HepG2 (cell line): ENCODE data around the gene CD6. TPM values are rescaled to one million over a fixed set of nuclear protein-coding genes. Genes with fewer than 3 reads are reported as not detected.

ENCODE experiments used
- ATAC-seq: fragments of 200-7000 bp; cut with Tn5 transposase; 3 replicates; pipeline ENCODE4 v1.9.1; 2020; ENCODE audit warnings: mild to moderate bottlenecking, moderate library complexity
- BruUV-seq: library from RNA; stranded (reverse); fragments of 400-500 nt; replicated peaks from 2 replicates; lab custom pipeline; 2021; lab: Mats Ljungman, UMichigan
- CTCF ChIA-PET: fragments of 300-600 bp; formaldehyde crosslinking; extraction: SDS; loops from one replicate; lab custom pipeline; 2021; ENCODE audit warnings: low total read pairs, inconsistent platforms, low intra/inter-chr PET ratio; lab: Yijun Ruan, JAX
- POLR2A ChIA-PET: fragments of 350-600 bp; sonication (Branson Sonifier 250); formaldehyde crosslinking; loops from one replicate; lab custom pipeline; 2020; ENCODE audit warnings: antibody characterized with exemption, inconsistent platforms; lab: Yijun Ruan, JAX
- DNase-seq: peaks from one replicate; pipeline ENCODE4 v3.0.0-alpha.2; 2015; ENCODE audit warnings: low spot score
- FAIRE-seq: peaks from 3 replicates; lab custom pipeline; 2011; peaks lifted over from hg19 to GRCh38; lab: Jason Lieb, UNC
- H2AFZ ChIP-seq: one replicate; pipeline ENCODE4 v1.6.1; 2011; ENCODE audit warnings: low read length, inconsistent platforms
- H3K27ac ChIP-seq: fragments of 300-600 bp; 3 replicates; pipeline ENCODE4 v1.8.0; 2011; ENCODE audit warnings: mixed run types, mild to moderate bottlenecking, mixed read lengths, low read length, inconsistent platforms; ENCODE audit not compliant: insufficient read depth; ENCODE audit errors: extremely low read length
- H3K27me3 ChIP-seq, 2 experiments: fragments of 200-600 bp in 1 of 2; 2 replicates in 1 of 2; 3 replicates in 1 of 2; pipeline versions ENCODE4 v1.6.0 to v1.8.0; 2011; ENCODE audit warnings: low read length in 2 of 2, mild to moderate bottlenecking in 2 of 2, moderate library complexity in 2 of 2, inconsistent platforms in 1 of 2; ENCODE audit not compliant: insufficient read depth in 2 of 2, control insufficient read depth in 1 of 2
- H3K36me3 ChIP-seq, 2 experiments: fragments of 200-600 bp in 1 of 2; replicated peaks in 1 of 2; 2 replicates in 1 of 2; 3 replicates in 1 of 2; pipeline versions ENCODE4 v1.5.1 to v1.8.0; 2011; ENCODE audit warnings: low read length in 2 of 2, inconsistent platforms in 1 of 2; ENCODE audit not compliant: insufficient read depth in 2 of 2, control insufficient read depth in 1 of 2
- H3K4me1 ChIP-seq: 2 replicates; pipeline ENCODE4 v1.5.1; 2012; ENCODE audit warnings: low read length, inconsistent platforms; ENCODE audit not compliant: insufficient read depth
- H3K4me2 ChIP-seq: 2 replicates; pipeline ENCODE4 v1.6.0; 2011; ENCODE audit warnings: low read depth, low read length, inconsistent platforms
- H3K4me3 ChIP-seq, 3 experiments: fragments of 200-600 bp in 1 of 3; sonication (generic), shearing (Covaris generic) in 1 of 3; replicated peaks in 1 of 3; 2 replicates each; pipeline ENCODE4 v1.5.1; 2011 to 2016; ENCODE audit warnings: low read length in 3 of 3, inconsistent platforms in 2 of 3, low read depth in 2 of 3, mild to moderate bottlenecking in 2 of 3, control low read depth in 1 of 3, mixed read lengths in 1 of 3; ENCODE audit not compliant: insufficient read depth in 1 of 3
- H3K79me2 ChIP-seq: one replicate; pipeline ENCODE4 v1.6.1; 2011; ENCODE audit warnings: low read length, inconsistent platforms; ENCODE audit not compliant: insufficient read depth
- H3K9ac ChIP-seq: 2 replicates; pipeline ENCODE4 v1.6.0; 2011; ENCODE audit warnings: mild to moderate bottlenecking, low read depth, low read length, inconsistent platforms; ENCODE audit not compliant: insufficient read depth
- H3K9me3 ChIP-seq: 2 replicates; pipeline ENCODE4 v1.5.1; 2012; ENCODE audit warnings: mild to moderate bottlenecking, low read length
- H4K20me1 ChIP-seq: 2 replicates; pipeline ENCODE4 v1.6.0; 2011; ENCODE audit warnings: inconsistent platforms, mild to moderate bottlenecking, low read length, moderate library complexity; ENCODE audit not compliant: insufficient read depth
- ARNT2 ChIP-seq: sonication (generic); formaldehyde crosslinking; IDR thresholded peaks from 2 replicates; pipeline ENCODE4 v1.8.0; 2022; ENCODE audit warnings: mild to moderate bottlenecking, low read depth, missing genetic modification reagents, moderate library complexity
- HIVEP1 ChIP-seq: sonication (generic); formaldehyde crosslinking; IDR thresholded peaks from 2 replicates; pipeline ENCODE4 v1.4.0; 2020; ENCODE audit warnings: mild to moderate bottlenecking, missing genetic modification reagents
- HNRNPUL1 ChIP-seq: fragments of 200-400 bp; formaldehyde crosslinking; IDR thresholded peaks from 2 replicates; pipeline ENCODE4 v1.6.1; 2017; ENCODE audit warnings: low read depth, mild to moderate bottlenecking, low read length, moderate library complexity
- KLF12 ChIP-seq: sonication (generic); formaldehyde crosslinking; IDR thresholded peaks from 2 replicates; pipeline ENCODE4 v1.4.0; 2020; ENCODE audit warnings: missing genetic modification reagents, borderline replicate concordance
- MBD4 ChIP-seq: IDR thresholded peaks from 2 replicates; pipeline ENCODE4 v1.6.1; 2012; ENCODE audit warnings: low read length, inconsistent platforms, borderline replicate concordance
- MED13 ChIP-seq: sonication (generic); formaldehyde crosslinking; IDR thresholded peaks from 2 replicates; pipeline ENCODE4 v1.5.0; 2020; ENCODE audit warnings: missing genetic modification reagents
- NCOR1 ChIP-seq: fragments of 200-600 bp; sonication (generic); IDR thresholded peaks from 2 replicates; pipeline ENCODE4 v1.7.0; 2017; ENCODE audit warnings: antibody characterized with exemption, low read length, borderline replicate concordance
- POLR2A ChIP-seq, 2 experiments: IDR thresholded peaks; 2 replicates each; pipeline ENCODE4 v1.6.1; 2011; ENCODE audit warnings: low read depth in 2 of 2, low read length in 2 of 2, mild to moderate bottlenecking in 1 of 2, moderate library complexity in 1 of 2; ENCODE audit not compliant: insufficient read depth in 1 of 2
- PPARG ChIP-seq: conservative IDR thresholded peaks from 2 replicates; pipeline ENCODE4 v1.6.1; 2016; ENCODE audit warnings: missing biosample characterization, missing genetic modification reagents
- ZC3H13 ChIP-seq: sonication (generic); formaldehyde crosslinking; IDR thresholded peaks from 2 replicates; pipeline ENCODE4 v1.8.1; 2023; ENCODE audit warnings: mild to moderate bottlenecking, missing genetic modification reagents, moderate library complexity
- ZMYM4 ChIP-seq: sonication (generic); formaldehyde crosslinking; IDR thresholded peaks from 2 replicates; pipeline ENCODE4 v1.8.1; 2023; ENCODE audit warnings: mild to moderate bottlenecking, missing genetic modification reagents
- ZNF207 ChIP-seq: fragments of 450-650 bp; IDR thresholded peaks from 2 replicates; pipeline ENCODE4 v1.6.1; 2016; ENCODE audit warnings: antibody characterized with exemption, borderline replicate concordance
- ZNF674 ChIP-seq: sonication (generic); formaldehyde crosslinking; IDR thresholded peaks from 2 replicates; pipeline ENCODE4 v1.5.0; 2020; ENCODE audit warnings: low read depth, mild to moderate bottlenecking, missing genetic modification reagents
- WGBS: methylation state at CpG from one replicate; pipeline ENCODE4 v1.1.6; 2017; ENCODE audit warnings: low lambda C conversion rate; 5-methylcytosine and 5-hydroxymethylcytosine counted together
- in situ Hi-C: cut with HindIII; loops from 2 replicates; pipeline ENCODE4 v1.10.0; 2017; ENCODE audit warnings: low pct_unique_long_range_greater_than_20kb; ENCODE audit not compliant: extremely low pct_ligation_motif_present
- intact Hi-C: fragments of 100-400 bp; cut with micrococcal nuclease; formaldehyde crosslinking; loops from one replicate; pipeline ENCODE4 v1.10.0; 2022; ENCODE audit not compliant: unreplicated experiment
- polyA plus RNA-seq, 8 experiments: library from polyadenylated mRNA; depleted of rRNA in 3 of 8; stranded (reverse) in 7 of 8; unstranded in 1 of 8; fragments of >200 nt; fragmentation: Illumina TruSeq in 4 of 8; extraction: Trizol in 4 of 8; gene quantifications; 2 replicates each; pipeline versions ENCODE4 v1.2.1 to v1.2.3, GENCODE V29; 2011 to 2016; ENCODE audit warnings: low read depth in 4 of 8, missing spikeins in 1 of 8, mixed read lengths in 1 of 8; ENCODE audit not compliant: insufficient read depth in 1 of 8
- total RNA-seq, 5 experiments: library from RNA; depleted of rRNA; stranded (reverse); fragments of >200 nt; fragmentation: Illumina TruSeq; extraction: Trizol; gene quantifications; 2 replicates each; pipeline ENCODE4 v1.2.3, GENCODE V29; 2016; ENCODE audit warnings: low read depth in 1 of 5
- TF ChIP-seq, protein P1 (sequence below): fragments of 450-650 bp; IDR thresholded peaks from 2 replicates; pipeline ENCODE4 v1.6.1; 2017; ENCODE audit warnings: mild to moderate bottlenecking
- TF ChIP-seq, protein P2 (sequence below): sonication (generic); formaldehyde crosslinking; conservative IDR thresholded peaks from 2 replicates; pipeline ENCODE4 v1.4.0; 2020; ENCODE audit warnings: missing genetic modification reagents
- TF ChIP-seq, protein P3 (sequence below): IDR thresholded peaks from 2 replicates; pipeline ENCODE4 v1.6.1; 2016; ENCODE audit warnings: missing compliant biosample characterization, missing genetic modification reagents, borderline replicate concordance
- TF ChIP-seq, protein P4 (sequence below): sonication (generic); formaldehyde crosslinking; IDR thresholded peaks from 2 replicates; pipeline ENCODE4 v1.5.0; 2020; ENCODE audit warnings: missing genetic modification reagents

Gene CD6
- total and polyA plus RNA-seq, 2 of the 13 experiments (the other 11 are each of a cell fraction or from before 2014, with no cell fraction given), result not detected

DNA sequence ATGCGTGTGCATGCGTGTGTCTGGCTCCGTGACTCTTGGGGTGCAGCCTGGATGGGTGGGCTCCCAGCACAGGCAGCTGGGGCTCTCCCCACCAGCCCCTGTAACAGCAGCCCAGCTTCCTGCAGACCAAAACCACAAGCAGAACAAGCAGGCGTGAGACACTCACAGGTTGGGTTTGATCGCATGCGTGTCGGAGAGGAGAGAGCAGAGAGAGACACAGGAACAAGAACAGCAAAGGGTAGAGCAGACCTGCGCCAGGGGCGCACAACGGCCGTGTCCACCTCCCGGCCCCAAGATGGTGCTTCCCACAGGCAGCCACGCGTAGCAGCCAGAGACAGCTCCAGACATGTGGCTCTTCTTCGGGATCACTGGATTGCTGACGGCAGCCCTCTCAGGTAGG, at the start of gene CD6 (continued):
- TF ChIP-seq, protein P1, sequence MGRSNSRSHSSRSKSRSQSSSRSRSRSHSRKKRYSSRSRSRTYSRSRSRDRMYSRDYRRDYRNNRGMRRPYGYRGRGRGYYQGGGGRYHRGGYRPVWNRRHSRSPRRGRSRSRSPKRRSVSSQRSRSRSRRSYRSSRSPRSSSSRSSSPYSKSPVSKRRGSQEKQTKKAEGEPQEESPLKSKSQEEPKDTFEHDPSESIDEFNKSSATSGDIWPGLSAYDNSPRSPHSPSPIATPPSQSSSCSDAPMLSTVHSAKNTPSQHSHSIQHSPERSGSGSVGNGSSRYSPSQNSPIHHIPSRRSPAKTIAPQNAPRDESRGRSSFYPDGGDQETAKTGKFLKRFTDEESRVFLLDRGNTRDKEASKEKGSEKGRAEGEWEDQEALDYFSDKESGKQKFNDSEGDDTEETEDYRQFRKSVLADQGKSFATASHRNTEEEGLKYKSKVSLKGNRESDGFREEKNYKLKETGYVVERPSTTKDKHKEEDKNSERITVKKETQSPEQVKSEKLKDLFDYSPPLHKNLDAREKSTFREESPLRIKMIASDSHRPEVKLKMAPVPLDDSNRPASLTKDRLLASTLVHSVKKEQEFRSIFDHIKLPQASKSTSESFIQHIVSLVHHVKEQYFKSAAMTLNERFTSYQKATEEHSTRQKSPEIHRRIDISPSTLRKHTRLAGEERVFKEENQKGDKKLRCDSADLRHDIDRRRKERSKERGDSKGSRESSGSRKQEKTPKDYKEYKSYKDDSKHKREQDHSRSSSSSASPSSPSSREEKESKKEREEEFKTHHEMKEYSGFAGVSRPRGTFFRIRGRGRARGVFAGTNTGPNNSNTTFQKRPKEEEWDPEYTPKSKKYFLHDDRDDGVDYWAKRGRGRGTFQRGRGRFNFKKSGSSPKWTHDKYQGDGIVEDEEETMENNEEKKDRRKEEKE, result no peak
- TF ChIP-seq, protein P2, sequence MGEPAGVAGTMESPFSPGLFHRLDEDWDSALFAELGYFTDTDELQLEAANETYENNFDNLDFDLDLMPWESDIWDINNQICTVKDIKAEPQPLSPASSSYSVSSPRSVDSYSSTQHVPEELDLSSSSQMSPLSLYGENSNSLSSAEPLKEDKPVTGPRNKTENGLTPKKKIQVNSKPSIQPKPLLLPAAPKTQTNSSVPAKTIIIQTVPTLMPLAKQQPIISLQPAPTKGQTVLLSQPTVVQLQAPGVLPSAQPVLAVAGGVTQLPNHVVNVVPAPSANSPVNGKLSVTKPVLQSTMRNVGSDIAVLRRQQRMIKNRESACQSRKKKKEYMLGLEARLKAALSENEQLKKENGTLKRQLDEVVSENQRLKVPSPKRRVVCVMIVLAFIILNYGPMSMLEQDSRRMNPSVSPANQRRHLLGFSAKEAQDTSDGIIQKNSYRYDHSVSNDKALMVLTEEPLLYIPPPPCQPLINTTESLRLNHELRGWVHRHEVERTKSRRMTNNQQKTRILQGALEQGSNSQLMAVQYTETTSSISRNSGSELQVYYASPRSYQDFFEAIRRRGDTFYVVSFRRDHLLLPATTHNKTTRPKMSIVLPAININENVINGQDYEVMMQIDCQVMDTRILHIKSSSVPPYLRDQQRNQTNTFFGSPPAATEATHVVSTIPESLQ (CRISPR knock-in tag), result no peak
- TF ChIP-seq HIVEP1 (no peak), ZNF207 (no peak)

DNA sequence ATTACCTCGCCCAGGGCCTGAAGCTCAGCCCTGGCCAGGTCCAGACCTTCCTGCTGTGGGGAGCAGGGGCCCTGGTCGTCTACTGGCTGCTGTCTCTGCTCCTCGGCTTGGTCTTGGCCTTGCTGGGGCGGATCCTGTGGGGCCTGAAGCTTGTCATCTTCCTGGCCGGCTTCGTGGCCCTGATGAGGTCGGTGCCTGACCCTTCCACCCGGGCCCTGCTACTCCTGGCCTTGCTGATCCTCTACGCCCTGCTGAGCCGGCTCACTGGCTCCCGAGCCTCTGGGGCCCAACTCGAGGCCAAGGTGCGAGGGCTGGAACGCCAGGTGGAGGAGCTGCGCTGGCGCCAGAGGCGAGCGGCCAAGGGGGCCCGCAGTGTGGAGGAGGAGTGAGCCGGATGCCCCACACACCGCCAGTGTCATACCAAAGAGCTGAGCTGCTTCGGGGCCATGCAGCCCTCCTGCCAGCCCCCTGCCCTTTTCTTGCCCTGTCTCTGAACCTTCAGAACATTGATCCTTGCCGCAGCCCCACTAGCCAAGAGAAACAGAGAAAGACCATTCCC, 49.6 kb upstream of the CD6 start:
- Histone ChIP-seq H3K36me3 (peaks cover 0 to 7% of the 10 kb centered on the region in 2 experiments; a peak in 3 of 5 replicates), H3K79me2 (no peaks in the 10 kb centered on the region), H2AFZ (no peak overlapping the region), H4K20me1 (no peaks in the 10 kb centered on the region), H3K9me3 (no peaks in the 10 kb centered on the region), H3K27ac (no peak overlapping the region), H3K4me2 (no peak overlapping the region), H3K4me1 (peaks cover 23% of the 10 kb centered on the region), H3K9ac (no peak overlapping the region), H3K27me3 (no peaks in the 10 kb centered on the region; a peak in 1 of 5 replicates), H3K4me3 (no peak overlapping the region)
- TF ChIP-seq MBD4 (no peak), ZMYM4 (CRISPR knock-in tag) (no peak), POLR2A (IDR thresholded peaks at IDR 0.05; ENCODE audit: insufficient read depth in 1 of 2, low read depth in 2 of 2, low read length in 2 of 2) (no peak), PPARG (CRISPR knock-in tag) (no peak), MED13 (no peak), KLF12 (no peak), NCOR1 (no peak), ZNF674 (no peak), ZC3H13 (CRISPR knock-in tag) (no peak), ARNT2 (CRISPR knock-in tag) (no peak), HNRNPUL1 (no peak)
- TF ChIP-seq, protein P3, sequence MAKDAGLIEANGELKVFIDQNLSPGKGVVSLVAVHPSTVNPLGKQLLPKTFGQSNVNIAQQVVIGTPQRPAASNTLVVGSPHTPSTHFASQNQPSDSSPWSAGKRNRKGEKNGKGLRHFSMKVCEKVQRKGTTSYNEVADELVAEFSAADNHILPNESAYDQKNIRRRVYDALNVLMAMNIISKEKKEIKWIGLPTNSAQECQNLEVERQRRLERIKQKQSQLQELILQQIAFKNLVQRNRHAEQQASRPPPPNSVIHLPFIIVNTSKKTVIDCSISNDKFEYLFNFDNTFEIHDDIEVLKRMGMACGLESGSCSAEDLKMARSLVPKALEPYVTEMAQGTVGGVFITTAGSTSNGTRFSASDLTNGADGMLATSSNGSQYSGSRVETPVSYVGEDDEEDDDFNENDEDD (CRISPR knock-in tag), result no peak
- TF ChIP-seq, protein P4, sequence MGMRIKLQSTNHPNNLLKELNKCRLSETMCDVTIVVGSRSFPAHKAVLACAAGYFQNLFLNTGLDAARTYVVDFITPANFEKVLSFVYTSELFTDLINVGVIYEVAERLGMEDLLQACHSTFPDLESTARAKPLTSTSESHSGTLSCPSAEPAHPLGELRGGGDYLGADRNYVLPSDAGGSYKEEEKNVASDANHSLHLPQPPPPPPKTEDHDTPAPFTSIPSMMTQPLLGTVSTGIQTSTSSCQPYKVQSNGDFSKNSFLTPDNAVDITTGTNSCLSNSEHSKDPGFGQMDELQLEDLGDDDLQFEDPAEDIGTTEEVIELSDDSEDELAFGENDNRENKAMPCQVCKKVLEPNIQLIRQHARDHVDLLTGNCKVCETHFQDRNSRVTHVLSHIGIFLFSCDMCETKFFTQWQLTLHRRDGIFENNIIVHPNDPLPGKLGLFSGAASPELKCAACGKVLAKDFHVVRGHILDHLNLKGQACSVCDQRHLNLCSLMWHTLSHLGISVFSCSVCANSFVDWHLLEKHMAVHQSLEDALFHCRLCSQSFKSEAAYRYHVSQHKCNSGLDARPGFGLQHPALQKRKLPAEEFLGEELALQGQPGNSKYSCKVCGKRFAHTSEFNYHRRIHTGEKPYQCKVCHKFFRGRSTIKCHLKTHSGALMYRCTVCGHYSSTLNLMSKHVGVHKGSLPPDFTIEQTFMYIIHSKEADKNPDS, result no peak
- 63% methylated on average over 4 of the region's 23 CpGs for whole genome bisulfite sequencing
- FAIRE-seq, result no peak
- intact Hi-C loops (no loop called here), in situ Hi-C loops (no loop called here)
- BruUV-seq, result no TSS peak
- ChIA-PET CTCF (no interaction called here), POLR2A (no interaction called here)
- ATAC-seq, result no peak
- DNase-seq, result no peak
